Measurements from ENCODE around the gene PGAP6.
A peak's percentile ranks its signal among the peaks of the same experiment; 100 is the strongest.
"Not testable (repeated sequence)": the region's sequence is repeated elsewhere in the genome, so short reads cannot be mapped to it uniquely, and the experiment has no call there.

The PGAP6 gene

GRCh38 chr16:381789-382717 is at the start of gene PGAP6:
Gene PGAP6 (minus strand): TSS chr16:381978. CDS start chr16:381821, 157 bp downstream.
- DNase-seq: peak; percentile 68
- peak within 1 kb of the TSS; percentile 67 for H3K27ac Mint-ChIP-seq
- no peaks in the 10 kb centered on the region for H3K36me3 Mint-ChIP-seq (ENCODE audit: low read depth)
- H3K4me1 Mint-ChIP-seq: peaks cover 26% of the 10 kb centered on the region
- H3K4me3 Mint-ChIP-seq: peak within 1 kb of the TSS; percentile 80
- H3K9me3 Mint-ChIP-seq: no peaks in the 10 kb centered on the region
- H3K27me3 Mint-ChIP-seq: no peaks in the 10 kb centered on the region
- peak; percentile 53 for ATAC-seq

DNA sequence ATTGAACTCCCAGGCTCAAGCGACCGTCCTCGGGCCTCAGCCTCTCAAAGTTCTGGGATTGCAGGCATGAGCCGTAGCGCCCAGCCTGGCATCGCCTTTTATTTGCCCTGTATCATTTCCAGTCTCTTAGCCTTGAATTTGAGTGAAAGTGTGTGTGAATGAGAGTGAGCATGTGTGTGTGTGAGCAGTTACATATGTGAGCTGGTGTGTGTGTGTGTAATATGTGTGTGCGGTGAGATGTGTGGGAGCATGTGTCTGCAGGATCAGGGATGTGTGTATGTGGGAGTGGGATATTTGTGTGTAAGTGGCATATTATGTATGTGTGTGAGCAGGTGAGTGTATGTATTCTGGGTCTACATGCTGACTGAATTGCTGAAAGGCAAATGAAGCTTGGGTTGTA is 49.1 kb upstream of the PGAP6 start:
- peaks cover 2% of the 10 kb centered on the region for H3K27me3 Mint-ChIP-seq
- H3K4me3 Mint-ChIP-seq: no peak overlapping the region
- no peak overlapping the region for H3K27ac Mint-ChIP-seq
- ATAC-seq: no peak
- no peak for DNase-seq
- H3K36me3 Mint-ChIP-seq (ENCODE audit: low read depth): peaks cover 10% of the 10 kb centered on the region
- no peaks in the 10 kb centered on the region for H3K9me3 Mint-ChIP-seq
- H3K4me1 Mint-ChIP-seq: peaks cover 23% of the 10 kb centered on the region

DNA sequence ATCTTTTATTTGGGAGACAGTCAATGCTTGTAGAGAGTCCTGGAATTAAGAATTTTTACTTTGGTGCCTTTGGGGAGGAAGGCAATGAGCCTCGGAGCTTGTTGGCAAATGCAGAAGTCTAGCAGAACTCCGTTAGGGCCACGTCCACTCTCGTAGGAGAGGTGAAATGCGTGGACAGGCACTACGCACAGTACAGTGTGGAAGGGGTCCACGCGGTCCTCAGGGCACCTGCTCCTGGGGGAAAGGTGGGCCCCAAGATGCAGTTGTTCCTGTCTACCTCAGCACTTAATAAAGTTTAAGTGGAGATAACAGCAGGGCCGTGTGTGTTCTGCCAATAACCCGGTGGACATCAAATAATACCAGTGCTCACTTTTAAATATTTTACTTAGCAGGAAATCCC is 45.5 kb upstream of the PGAP6 start:
- H3K4me1 Mint-ChIP-seq: peaks cover 27% of the 10 kb centered on the region
- H3K27ac Mint-ChIP-seq: peak overlapping the region; percentile 70
- peak overlapping the region; percentile 82 for H3K4me3 Mint-ChIP-seq
- no peaks in the 10 kb centered on the region for H3K9me3 Mint-ChIP-seq
- peaks cover 8% of the 10 kb centered on the region for H3K36me3 Mint-ChIP-seq (ENCODE audit: low read depth)
- DNase-seq (no peak), ATAC-seq (no peak)
- H3K27me3 Mint-ChIP-seq: peaks cover 14% of the 10 kb centered on the region

DNA sequence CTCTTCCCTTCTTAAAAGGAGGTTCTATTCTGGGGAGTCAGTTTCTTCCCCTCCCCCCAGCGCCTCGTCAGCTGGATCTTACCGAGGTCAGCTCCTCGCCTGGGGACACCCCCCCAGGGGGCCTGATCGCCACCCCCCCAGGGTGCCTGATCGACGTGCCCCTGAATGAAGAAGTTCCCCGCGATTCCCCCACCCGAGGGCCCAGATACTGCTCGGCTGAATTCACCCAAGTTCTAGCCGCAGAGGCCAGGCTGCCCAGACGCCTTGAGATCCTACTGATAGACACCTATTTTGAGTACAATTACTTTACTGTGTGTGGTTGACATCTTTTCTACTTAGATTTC is 45.1 kb upstream of the PGAP6 start:
- DNase-seq (peak; percentile 21), ATAC-seq (no peak)
- peak overlapping the region; percentile 70 for H3K27ac Mint-ChIP-seq
- peaks cover 14% of the 10 kb centered on the region for H3K27me3 Mint-ChIP-seq
- H3K36me3 Mint-ChIP-seq (ENCODE audit: low read depth): peaks cover 8% of the 10 kb centered on the region
- peaks cover 27% of the 10 kb centered on the region for H3K4me1 Mint-ChIP-seq
- peak overlapping the region; percentile 82 for H3K4me3 Mint-ChIP-seq
- H3K9me3 Mint-ChIP-seq: no peaks in the 10 kb centered on the region

DNA sequence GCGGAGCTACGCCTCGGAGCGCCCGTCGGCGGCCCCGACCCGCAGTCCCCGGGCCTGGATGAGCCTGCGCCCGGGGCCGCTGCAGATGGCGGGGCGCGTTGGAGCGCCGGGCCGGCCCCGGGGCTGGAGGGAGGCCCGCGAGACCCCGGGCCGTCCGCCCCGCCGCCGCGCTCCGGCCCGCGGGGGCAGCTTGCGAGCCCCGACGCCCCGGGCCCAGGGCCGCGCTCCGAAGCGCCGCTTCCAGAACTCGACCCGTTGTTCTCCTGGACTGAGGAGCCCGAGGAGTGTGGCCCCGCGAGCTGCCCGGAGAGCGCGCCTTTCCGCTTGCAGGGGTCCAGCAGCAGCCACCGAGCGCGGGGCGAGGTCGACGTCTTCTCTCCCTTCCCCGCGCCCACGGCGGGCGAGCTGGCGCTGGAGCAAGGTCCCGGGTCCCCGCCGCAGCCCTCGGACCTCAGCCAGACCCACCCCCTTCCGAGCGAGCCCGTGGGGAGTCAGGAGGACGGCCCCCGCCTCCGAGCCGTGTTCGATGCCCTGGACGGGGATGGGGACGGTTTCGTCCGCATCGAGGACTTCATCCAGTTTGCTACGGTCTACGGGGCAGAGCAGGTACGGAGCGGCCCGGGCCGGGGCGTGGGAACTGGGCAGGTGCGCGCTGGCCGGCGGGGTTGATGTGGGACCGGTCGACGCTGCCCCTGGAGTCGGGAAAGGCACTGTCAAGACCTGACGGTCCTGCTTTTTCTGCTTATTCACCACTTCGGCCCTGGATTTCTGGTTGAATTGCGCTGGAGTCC is 44.5 kb upstream of the PGAP6 start:
- peak overlapping the region; percentile 82 for H3K4me3 Mint-ChIP-seq
- DNase-seq: peak; percentile 18
- H3K27ac Mint-ChIP-seq: peak overlapping the region; percentile 70
- H3K27me3 Mint-ChIP-seq: peaks cover 14% of the 10 kb centered on the region
- ATAC-seq: no peak
- peaks cover 8% of the 10 kb centered on the region for H3K36me3 Mint-ChIP-seq (ENCODE audit: low read depth)
- peaks cover 27% of the 10 kb centered on the region for H3K4me1 Mint-ChIP-seq
- H3K9me3 Mint-ChIP-seq: no peaks in the 10 kb centered on the region

DNA sequence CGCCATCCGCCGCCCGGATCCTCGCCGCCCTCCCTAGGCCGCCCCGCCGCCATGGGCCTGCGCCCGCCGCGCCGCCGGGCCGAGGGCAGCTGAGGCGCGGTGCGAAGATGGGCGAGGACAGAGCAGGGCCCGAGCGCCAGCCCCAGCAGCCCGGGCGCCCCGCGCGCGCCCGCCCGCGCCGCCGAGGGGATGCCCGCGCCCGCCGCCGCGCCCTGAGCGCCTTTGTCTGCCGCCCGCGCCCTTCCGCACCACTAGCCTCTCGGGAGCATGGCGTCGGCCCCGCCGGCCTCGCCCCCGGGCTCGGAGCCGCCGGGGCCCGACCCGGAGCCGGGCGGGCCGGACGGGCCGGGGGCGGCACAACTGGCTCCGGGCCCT is 43.9 kb upstream of the PGAP6 start:
- H3K27ac Mint-ChIP-seq: peak overlapping the region; percentile 65
- no peak for DNase-seq
- H3K36me3 Mint-ChIP-seq (ENCODE audit: low read depth): peaks cover 8% of the 10 kb centered on the region
- peaks cover 14% of the 10 kb centered on the region for H3K27me3 Mint-ChIP-seq
- H3K4me3 Mint-ChIP-seq: peak overlapping the region; percentile 78
- ATAC-seq: peak; percentile 70
- peaks cover 27% of the 10 kb centered on the region for H3K4me1 Mint-ChIP-seq
- no peaks in the 10 kb centered on the region for H3K9me3 Mint-ChIP-seq

DNA sequence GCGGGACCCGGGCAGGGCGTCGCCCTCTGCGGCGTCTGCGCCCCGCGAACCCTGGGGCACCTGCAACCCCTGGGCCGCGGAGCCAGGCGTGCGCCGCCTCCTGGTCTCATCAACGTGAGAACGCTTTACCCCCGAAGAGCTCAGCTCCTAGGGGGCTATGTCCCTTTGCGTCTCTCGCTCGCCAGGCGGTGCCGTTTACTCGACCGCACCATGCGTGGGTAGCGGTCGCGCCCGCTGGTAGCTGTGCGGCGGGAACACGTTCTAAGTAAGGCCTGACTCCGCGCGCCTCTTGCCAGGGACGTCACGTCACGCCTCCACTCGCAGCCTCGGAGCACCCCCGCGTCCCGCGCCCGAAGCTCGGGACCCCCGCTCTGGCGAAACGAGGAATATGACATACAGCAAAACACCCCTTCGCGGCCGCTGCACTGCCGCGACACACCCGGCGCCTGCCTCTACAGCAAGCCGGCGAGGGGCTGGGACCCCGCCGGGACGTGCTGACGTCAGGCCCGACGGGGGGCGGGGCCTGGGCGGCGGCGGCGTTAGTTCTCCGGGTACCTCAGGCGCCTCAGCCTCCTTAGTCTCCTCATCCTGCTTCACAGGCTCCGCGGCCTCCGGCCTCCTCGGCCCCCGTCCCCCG is 43.4 kb upstream of the PGAP6 start, which contains the start of gene RAB11FIP3:
RAB11FIP3 (plus strand) TSS at position 568 of the 637 bp plus-strand sequence. CDS start 358 bp downstream, outside the sequence.
- Mint-ChIP-seq H3K27ac (peak within 1 kb of the TSS; percentile 65), H3K27me3 (peaks cover 14% of the 10 kb centered on the region), H3K9me3 (no peaks in the 10 kb centered on the region), H3K4me1 (peaks cover 27% of the 10 kb centered on the region), H3K36me3 (ENCODE audit: low read depth) (peaks cover 8% of the 10 kb centered on the region), H3K4me3 (peak within 1 kb of the TSS; percentile 82)
- ATAC-seq (peak; percentile 96), DNase-seq (peak; percentile 87)

- ATAC-seq (no peak), DNase-seq (no peak)
- H3K36me3 Mint-ChIP-seq (ENCODE audit: low read depth): peaks cover 8% of the 10 kb centered on the region
- H3K4me1 Mint-ChIP-seq: peaks cover 27% of the 10 kb centered on the region
- peaks cover 14% of the 10 kb centered on the region for H3K27me3 Mint-ChIP-seq
- peak overlapping the region; percentile 66 for H3K4me3 Mint-ChIP-seq
- H3K9me3 Mint-ChIP-seq: no peaks in the 10 kb centered on the region
- H3K27ac Mint-ChIP-seq: peak overlapping the region; percentile 50
Measured at GRCh38 chr16:424623-425081, 42.9 kb upstream of the PGAP6 start.

DNA sequence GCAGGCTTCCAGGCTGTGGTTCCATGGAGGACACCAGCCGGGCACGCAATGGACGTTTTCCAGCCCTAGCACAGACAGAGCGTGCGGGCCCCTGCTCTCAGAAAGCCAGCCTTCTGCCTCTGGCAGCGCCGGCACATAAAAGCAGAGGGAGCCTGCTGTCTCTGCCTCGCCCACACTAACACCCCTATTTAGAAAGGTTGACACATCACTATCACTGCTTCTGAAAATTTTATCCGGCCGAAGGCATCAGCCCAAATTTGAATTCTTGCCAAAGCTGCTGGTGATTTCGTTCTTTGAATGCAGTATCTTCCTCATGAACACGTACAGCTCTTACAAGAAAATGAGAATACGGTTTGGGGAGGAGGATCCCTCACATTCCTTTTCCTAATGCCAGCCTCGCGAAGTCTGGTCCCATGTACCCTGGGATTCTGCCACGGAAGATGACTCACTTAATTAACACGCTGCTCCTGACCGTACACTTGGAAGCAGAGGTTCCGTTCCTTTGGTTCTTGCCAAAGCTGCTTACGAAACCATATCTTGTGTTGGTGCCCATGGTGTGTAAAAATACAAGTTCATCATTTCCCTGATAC is 42.4 kb upstream of the PGAP6 start:
- Mint-ChIP-seq H3K4me1 (peaks cover 27% of the 10 kb centered on the region), H3K27ac (no peak overlapping the region), H3K36me3 (ENCODE audit: low read depth) (peaks cover 8% of the 10 kb centered on the region), H3K9me3 (no peaks in the 10 kb centered on the region), H3K27me3 (peaks cover 14% of the 10 kb centered on the region), H3K4me3 (peak overlapping the region; percentile 66)
- DNase-seq: no peak
- no peak for ATAC-seq

DNA sequence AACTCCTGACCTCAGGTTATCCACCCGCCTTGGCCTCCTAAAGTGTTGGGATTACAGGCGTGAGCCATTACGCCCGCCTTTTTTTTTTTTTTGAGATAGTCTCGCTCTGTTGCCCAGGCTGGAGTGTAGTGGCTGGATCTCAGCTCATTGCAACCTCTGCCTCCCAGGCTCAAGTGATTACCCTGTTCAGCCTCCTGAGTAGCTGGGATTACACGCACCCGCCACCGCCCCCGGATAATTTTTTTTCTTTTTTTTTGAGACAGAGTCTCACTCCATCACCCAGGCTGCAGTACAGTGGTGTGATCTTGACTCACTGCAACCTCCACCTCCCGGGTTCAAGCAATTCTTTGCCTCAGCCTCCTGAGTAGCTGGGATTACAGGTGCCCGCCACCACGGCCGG is 40.4 kb upstream of the PGAP6 start:
- H3K27me3 Mint-ChIP-seq: peaks cover 14% of the 10 kb centered on the region
- H3K27ac Mint-ChIP-seq; DNase-seq; ATAC-seq; H3K9me3 Mint-ChIP-seq; H3K4me3 Mint-ChIP-seq; H3K4me1 Mint-ChIP-seq; H3K36me3 Mint-ChIP-seq (ENCODE audit: low read depth): not testable (repeated sequence)

GRCh38 chr16:415170-415498 is 33.4 kb upstream of the PGAP6 start:
- H3K36me3 Mint-ChIP-seq (ENCODE audit: low read depth); H3K4me3 Mint-ChIP-seq; DNase-seq; H3K4me1 Mint-ChIP-seq; H3K27me3 Mint-ChIP-seq; ATAC-seq; H3K9me3 Mint-ChIP-seq; H3K27ac Mint-ChIP-seq: not testable (repeated sequence)

DNA sequence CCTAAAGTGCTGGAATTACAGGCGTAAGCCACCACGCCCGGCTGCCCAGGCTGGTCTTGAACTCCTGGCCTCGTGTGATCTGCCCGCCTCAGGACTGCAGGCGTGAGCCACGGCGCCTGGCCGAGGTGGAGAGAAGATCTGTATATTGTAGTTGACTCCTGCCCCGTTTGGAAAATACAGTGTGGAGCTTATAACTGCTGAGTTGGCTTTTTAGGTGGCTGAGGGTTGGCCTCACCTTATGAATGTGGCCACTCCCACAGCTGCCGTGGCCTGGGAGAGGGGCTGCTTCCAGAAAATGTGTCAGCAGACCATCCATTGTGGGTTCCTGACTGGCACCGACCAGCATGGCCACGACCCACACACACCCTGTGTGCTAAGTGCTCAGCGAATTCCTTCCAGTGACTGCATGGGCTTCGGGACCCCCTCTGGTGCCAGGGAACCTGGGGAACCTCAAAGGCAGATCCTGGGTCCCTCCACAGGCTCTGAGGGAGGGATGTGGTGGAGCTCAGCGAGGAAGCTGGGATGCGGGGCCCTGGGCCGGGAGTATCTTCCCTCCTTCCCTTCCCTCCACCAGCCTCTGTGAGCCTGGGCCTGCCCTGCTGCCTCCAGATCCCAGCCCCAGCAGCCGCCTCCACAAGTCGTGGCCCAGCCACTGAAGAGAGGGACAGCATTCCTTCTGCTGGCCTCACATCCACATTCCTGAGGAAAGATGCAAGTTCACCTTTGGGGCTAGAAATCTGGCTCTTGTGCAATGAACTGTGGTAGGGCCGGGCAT is 32.8 kb upstream of the PGAP6 start:
- Mint-ChIP-seq H3K4me1 (no peaks in the 10 kb centered on the region), H3K4me3 (no peak overlapping the region), H3K9me3 (no peaks in the 10 kb centered on the region), H3K27ac (no peak overlapping the region), H3K27me3 (no peaks in the 10 kb centered on the region), H3K36me3 (ENCODE audit: low read depth) (no peaks in the 10 kb centered on the region)
- DNase-seq (no peak), ATAC-seq (no peak)

DNA sequence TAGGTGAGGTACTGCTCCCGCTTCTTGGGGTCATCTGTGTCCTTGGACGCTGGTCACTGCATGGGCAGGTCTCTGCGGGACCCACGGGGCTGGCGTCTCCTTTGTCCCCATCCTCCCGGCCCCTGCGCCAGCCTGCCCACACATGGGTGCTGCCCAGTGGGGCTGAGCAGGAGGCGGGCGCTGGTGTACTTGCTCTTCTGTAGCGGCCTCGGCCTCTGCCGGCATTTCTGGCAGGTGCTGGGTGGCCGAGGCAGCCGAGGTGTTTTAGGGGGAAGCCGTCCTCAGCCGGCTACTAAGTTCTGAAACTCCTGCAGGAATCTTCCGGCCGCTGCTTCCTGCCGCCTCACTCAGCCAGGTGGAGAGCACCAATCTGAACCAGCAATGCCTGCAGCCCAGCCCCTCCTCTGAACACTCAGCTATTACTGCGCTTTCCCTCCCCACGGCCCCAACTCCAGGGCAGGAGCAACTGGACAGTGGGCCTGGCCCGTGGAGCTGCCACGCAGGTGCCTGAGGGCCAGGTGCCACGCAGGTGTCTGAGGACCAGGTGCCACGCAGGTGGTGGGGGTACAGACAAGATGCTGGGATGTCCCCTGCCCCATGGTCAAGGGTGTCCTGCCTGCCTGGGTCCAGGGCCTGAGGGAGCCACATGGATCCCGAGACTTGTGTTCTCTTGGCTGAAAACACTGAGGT is 29.9 kb upstream of the PGAP6 start:
- no peak for ATAC-seq
- Mint-ChIP-seq H3K9me3 (no peaks in the 10 kb centered on the region), H3K27me3 (no peaks in the 10 kb centered on the region), H3K36me3 (ENCODE audit: low read depth) (no peaks in the 10 kb centered on the region), H3K4me1 (no peaks in the 10 kb centered on the region), H3K4me3 (no peak overlapping the region), H3K27ac (no peak overlapping the region)
- DNase-seq: no peak

Measured in activated naive CD8-positive, alpha-beta T cell treated with anti-CD3 and anti-CD28 coated beads, Interleukin-2, amount 50 U/mL, for 24 hours (primary cell).